ENCODE results near the gene TBC1D12.

DNA sequence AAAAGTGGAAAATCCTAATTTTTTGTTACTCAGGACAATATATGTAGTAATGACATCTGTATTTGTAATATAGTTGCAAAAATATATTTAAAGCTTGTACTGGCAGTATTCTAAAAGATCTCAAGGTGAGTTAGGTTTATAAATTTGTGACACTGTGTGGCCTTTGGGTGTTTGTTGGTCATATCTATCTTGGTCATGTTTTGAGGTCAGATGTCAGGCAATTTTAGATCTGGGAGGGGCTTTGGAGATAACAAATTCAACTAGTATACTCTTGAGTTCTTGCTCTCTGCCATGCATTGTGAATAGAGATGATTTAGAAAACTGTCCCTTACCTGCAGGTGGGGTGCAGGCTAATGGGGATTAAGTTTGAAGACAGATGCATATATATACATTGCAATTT, 3.1 kb downstream of the TBC1D12 start:
- TF ChIP-seq POLR2A (IDR thresholded peaks at IDR 0.05; ENCODE audit: low read length) (no peak), GATA1 (IDR thresholded peaks at IDR 0.05; ENCODE audit: low read depth, low read length) (no peak)
